MCF 10A (cell line): ENCODE measurements around the gene OR52R1. TPM values are rescaled to one million over a fixed set of nuclear protein-coding genes. Genes with fewer than 3 reads are reported as not detected.

ENCODE experiments used
- BruUV-seq: library from RNA; stranded (reverse); fragments of 400-500 nt; replicated peaks from 2 replicates; lab custom pipeline; 2021; lab: Mats Ljungman, UMichigan
- CTCF ChIA-PET: fragments of 300-600 bp; sonication (Branson Sonifier 250); formaldehyde crosslinking; extraction: SDS; loops from one replicate; lab custom pipeline; 2021; ENCODE audit warnings: antibody characterized with exemption, inconsistent platforms; lab: Yijun Ruan, JAX
- POLR2A ChIA-PET: fragments of 300-600, 350-650 bp; sonication (Branson Sonifier 250); formaldehyde crosslinking; extraction: SDS; loops from one replicate; lab custom pipeline; 2020; ENCODE audit warnings: antibody characterized with exemption, inconsistent platforms; lab: Yijun Ruan, JAX
- DNase-seq: peaks from one replicate; pipeline ENCODE4 v3.0.0-alpha.2; 2018; ENCODE audit not compliant: unreplicated experiment
- H3K27ac Mint-ChIP-seq: one replicate; pipeline ENCODE4 v1.8.0; 2022; ENCODE audit warnings: mild to moderate bottlenecking, low read depth, mixed read lengths; ENCODE audit not compliant: unreplicated experiment
- H3K27me3 Mint-ChIP-seq: one replicate; pipeline ENCODE4 v1.8.0; 2022; ENCODE audit warnings: mixed read lengths; ENCODE audit not compliant: insufficient read depth, unreplicated experiment
- H3K36me3 Mint-ChIP-seq: one replicate; pipeline ENCODE4 v1.8.0; 2022; ENCODE audit warnings: mild to moderate bottlenecking, moderate library complexity, mixed read lengths; ENCODE audit not compliant: insufficient read depth, unreplicated experiment
- H3K4me1 Mint-ChIP-seq: one replicate; pipeline ENCODE4 v1.8.0; 2022; ENCODE audit warnings: mixed read lengths; ENCODE audit not compliant: insufficient read depth, unreplicated experiment
- H3K4me3 Mint-ChIP-seq: one replicate; pipeline ENCODE4 v1.8.0; 2022; ENCODE audit warnings: mild to moderate bottlenecking, moderate library complexity, mixed read lengths; ENCODE audit not compliant: unreplicated experiment
- H3K9me3 Mint-ChIP-seq: one replicate; pipeline ENCODE4 v1.8.0; 2022; ENCODE audit warnings: mixed read lengths; ENCODE audit not compliant: unreplicated experiment
- intact Hi-C: fragments of 100-400 bp; cut with micrococcal nuclease; formaldehyde crosslinking; loops from 2 replicates; pipeline ENCODE4 v1.14.1; 2022
- total RNA-seq: library from RNA; stranded (reverse); gene quantifications from 2 replicates; pipeline ENCODE4 v1.2.3, GENCODE V29; 2022
- TF ChIP-seq, protein P1 (sequence below): fragments of 200-600 bp; IDR thresholded peaks from one replicate; pipeline ENCODE4 v1.8.0; 2022; ENCODE audit warnings: antibody characterized with exemption, mild to moderate bottlenecking; ENCODE audit not compliant: unreplicated experiment

Gene OR52R1
- total RNA-seq, 1 experiment from 2014 or later: not detected

- intact Hi-C loops: no loop called here
- TF ChIP-seq, protein P1, sequence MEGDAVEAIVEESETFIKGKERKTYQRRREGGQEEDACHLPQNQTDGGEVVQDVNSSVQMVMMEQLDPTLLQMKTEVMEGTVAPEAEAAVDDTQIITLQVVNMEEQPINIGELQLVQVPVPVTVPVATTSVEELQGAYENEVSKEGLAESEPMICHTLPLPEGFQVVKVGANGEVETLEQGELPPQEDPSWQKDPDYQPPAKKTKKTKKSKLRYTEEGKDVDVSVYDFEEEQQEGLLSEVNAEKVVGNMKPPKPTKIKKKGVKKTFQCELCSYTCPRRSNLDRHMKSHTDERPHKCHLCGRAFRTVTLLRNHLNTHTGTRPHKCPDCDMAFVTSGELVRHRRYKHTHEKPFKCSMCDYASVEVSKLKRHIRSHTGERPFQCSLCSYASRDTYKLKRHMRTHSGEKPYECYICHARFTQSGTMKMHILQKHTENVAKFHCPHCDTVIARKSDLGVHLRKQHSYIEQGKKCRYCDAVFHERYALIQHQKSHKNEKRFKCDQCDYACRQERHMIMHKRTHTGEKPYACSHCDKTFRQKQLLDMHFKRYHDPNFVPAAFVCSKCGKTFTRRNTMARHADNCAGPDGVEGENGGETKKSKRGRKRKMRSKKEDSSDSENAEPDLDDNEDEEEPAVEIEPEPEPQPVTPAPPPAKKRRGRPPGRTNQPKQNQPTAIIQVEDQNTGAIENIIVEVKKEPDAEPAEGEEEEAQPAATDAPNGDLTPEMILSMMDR: no peak
These were observed 26.7 kb upstream of the OR52R1 start for GRCh38 chr11:4830909-4831308.

GRCh38 chr11:4830346-4830745 lies 26.2 kb upstream of the OR52R1 start:
- BruUV-seq: no TSS peak
- Mint-ChIP-seq H3K36me3 (no peaks in the 10 kb centered on the region), H3K27me3 (peaks cover 24% of the 10 kb centered on the region), H3K4me1 (no peaks in the 10 kb centered on the region), H3K9me3 (no peaks in the 10 kb centered on the region), H3K27ac (no peak overlapping the region), H3K4me3 (no peak overlapping the region)
- ChIA-PET POLR2A (no interaction called here), CTCF (interaction anchor here (3.4 kb wide), 1 partner anchor 194 kb away, joined by 11 read pairs; the partner anchor contains the start of gene OR51D1)
- intact Hi-C loops: no loop called here
- DNase-seq: no peak
- TF ChIP-seq, protein P1: no peak

More at GRCh38 chr11:4830909-4831308, 26.7 kb upstream of the OR52R1 start:
- Mint-ChIP-seq H3K27me3 (peaks cover 24% of the 10 kb centered on the region), H3K9me3 (no peaks in the 10 kb centered on the region), H3K4me3 (no peak overlapping the region), H3K27ac (no peak overlapping the region), H3K4me1 (no peaks in the 10 kb centered on the region), H3K36me3 (no peaks in the 10 kb centered on the region)
- DNase-seq: no peak
- no TSS peak for BruUV-seq
- ChIA-PET POLR2A (no interaction called here), CTCF (interaction anchor here (3.4 kb wide), 1 partner anchor 194 kb away, joined by 11 read pairs; the partner anchor contains the start of gene OR51D1)

DNA sequence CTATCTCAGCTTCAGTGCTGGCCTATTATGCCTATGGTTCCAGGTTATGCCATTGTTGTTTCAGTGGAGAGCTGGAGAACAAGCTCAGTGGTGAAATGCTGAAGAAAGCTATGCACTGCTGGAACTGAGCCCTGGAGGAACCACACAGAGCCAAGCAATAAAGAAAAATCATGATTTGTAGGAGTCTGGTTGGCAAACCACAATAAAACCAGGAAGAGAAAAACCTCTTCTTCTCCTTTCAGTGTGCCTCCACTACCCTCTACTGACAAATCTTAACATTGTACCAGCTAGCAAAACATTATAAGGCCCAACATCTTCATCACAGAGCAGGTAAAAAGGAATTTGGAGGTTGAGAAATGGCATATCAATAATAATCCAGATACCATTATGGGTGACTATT lies 22.2 kb upstream of the OR52R1 start:
- ChIA-PET CTCF (interaction anchor here (1.2 to 2.9 kb wide), 2 partner anchors 190 to 261 kb away, joined by 3 to 21 read pairs; partner anchors contain the start of gene OR51D1), POLR2A (interaction anchor here (0.6 kb wide), 1 partner anchor 221 kb away, joined by 3 read pairs; no protein-coding TSS in a partner anchor)
- no TSS peak for BruUV-seq
- Mint-ChIP-seq H3K9me3 (no peaks in the 10 kb centered on the region), H3K27ac (no peak overlapping the region), H3K36me3 (no peaks in the 10 kb centered on the region), H3K4me3 (no peak overlapping the region), H3K4me1 (no peaks in the 10 kb centered on the region), H3K27me3 (peaks cover 12% of the 10 kb centered on the region)
- intact Hi-C loops: loop anchor here (2.0 to 10.0 kb wide), 2 partner anchors 190 to 642 kb away; partner anchors contain the start of gene OR51D1
- DNase-seq: no peak
- TF ChIP-seq, protein P1: no peak

- BruUV-seq: no TSS peak
- CTCF ChIA-PET: interaction anchor here (2.9 kb wide), 1 partner anchor 188 kb away, joined by 21 read pairs; the partner anchor contains the start of gene OR51D1
- intact Hi-C loops: loop anchor here (10.0 kb wide), 1 partner anchor 640 kb away; no protein-coding TSS in a partner anchor
- POLR2A ChIA-PET: no interaction called here
- H3K4me1 Mint-ChIP-seq: peaks cover 6% of the 10 kb centered on the region
- no peaks in the 10 kb centered on the region for H3K36me3 Mint-ChIP-seq
- DNase-seq: no peak
- H3K27ac Mint-ChIP-seq: no peak overlapping the region
- TF ChIP-seq, protein P1: no peak
- no peaks in the 10 kb centered on the region for H3K9me3 Mint-ChIP-seq
- H3K27me3 Mint-ChIP-seq: peaks cover 25% of the 10 kb centered on the region
- H3K4me3 Mint-ChIP-seq: no peak overlapping the region
These were observed 21.0 kb upstream of the OR52R1 start for GRCh38 chr11:4825132-4825531.
